ENCODE measurements around the gene NUP210L.

The NUP210L gene

GRCh38 chr1:153944005-153944826 lies 210.7 kb downstream of the NUP210L start:
- no peak for DNase-seq (ENCODE audit: low read depth)

- DNase-seq (ENCODE audit: low read depth): no peak
Observed at GRCh38 chr1:153942766-153943549, 211.9 kb downstream of the NUP210L start.
